Vein endothelial cell (primary cell): ENCODE data around the gene OSTM1. TPM values are rescaled to one million over a fixed set of nuclear protein-coding genes. Genes with fewer than 3 reads are reported as not detected.

Experiments used
- small RNA-seq: library from RNA; depleted of rRNA; stranded (forward); fragments of <200 nt; gene quantifications from one replicate; pipeline ENCODE3, GENCODE V24; 2012
- total RNA-seq: library from RNA; depleted of rRNA; stranded (reverse); fragments of >200 nt; gene quantifications from 2 replicates; pipeline ENCODE4 v1.2.3, GENCODE V29; 2012

The OSTM1 gene, protein sequence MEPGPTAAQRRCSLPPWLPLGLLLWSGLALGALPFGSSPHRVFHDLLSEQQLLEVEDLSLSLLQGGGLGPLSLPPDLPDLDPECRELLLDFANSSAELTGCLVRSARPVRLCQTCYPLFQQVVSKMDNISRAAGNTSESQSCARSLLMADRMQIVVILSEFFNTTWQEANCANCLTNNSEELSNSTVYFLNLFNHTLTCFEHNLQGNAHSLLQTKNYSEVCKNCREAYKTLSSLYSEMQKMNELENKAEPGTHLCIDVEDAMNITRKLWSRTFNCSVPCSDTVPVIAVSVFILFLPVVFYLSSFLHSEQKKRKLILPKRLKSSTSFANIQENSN
- total RNA-seq, result 19.6 and 32.7 TPM in 2 replicates

GRCh38 chr6:108074359-108075144, at the start of gene OSTM1:
OSTM1 (minus strand) TSS chr6:108074741; CDS start chr6:108074651, 90 bp downstream.

Small RNAs within 50 kb of the gene (small RNA-seq; reads per million reads assigned to genes)
- not detected for gene RF00019

Other genes starting within 250 kb of the OSTM1 start
- 21.9 and 25.6 TPM in 2 replicates for gene SEC63, start 116.5 kb downstream of the OSTM1 start, total RNA-seq
- not detected in 2 replicates for gene NR2E1, start 91.3 kb upstream of the OSTM1 start, total RNA-seq
- gene SNX3, start 186.3 kb upstream of the OSTM1 start, total RNA-seq, result 138 and 184 TPM in 2 replicates
- 2.6 TPM in 2 replicates for gene AFG1L, start 220.3 kb upstream of the OSTM1 start, total RNA-seq